GM21360 (cell line): ENCODE data around the gene MDM2.
"Not testable (repeated sequence)": the region's sequence is repeated elsewhere in the genome, so short reads cannot be mapped to it uniquely, and the experiment has no call there.

ENCODE experiments used
- ATAC-seq: cut with Tn5 transposase; IDR thresholded peaks from one replicate; pipeline ENCODE4 v1.9.1; 2021; ENCODE audit warnings: mild to moderate bottlenecking, moderate library complexity; ENCODE audit not compliant: unreplicated experiment

MDM2 gene

DNA sequence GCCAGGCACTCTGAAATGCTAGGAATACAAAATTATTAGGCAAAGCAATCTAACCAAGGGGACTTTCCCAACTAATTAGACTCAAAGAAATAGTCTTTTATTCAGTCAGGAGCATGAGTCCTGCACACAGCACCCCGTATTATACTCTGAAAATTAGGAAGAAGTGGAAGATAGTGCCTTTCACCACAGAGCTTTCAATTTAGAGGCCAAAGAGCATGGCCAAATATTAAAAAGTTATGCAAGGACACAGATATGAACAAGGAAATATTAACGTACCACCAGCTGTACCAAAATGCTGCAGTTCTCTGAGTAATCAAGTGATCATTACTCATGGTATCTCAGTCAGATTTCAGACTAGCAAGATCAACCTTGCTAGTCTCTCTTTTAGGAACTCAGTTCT is 22.6 kb upstream of the MDM2 start:
- ATAC-seq = no peak

DNA sequence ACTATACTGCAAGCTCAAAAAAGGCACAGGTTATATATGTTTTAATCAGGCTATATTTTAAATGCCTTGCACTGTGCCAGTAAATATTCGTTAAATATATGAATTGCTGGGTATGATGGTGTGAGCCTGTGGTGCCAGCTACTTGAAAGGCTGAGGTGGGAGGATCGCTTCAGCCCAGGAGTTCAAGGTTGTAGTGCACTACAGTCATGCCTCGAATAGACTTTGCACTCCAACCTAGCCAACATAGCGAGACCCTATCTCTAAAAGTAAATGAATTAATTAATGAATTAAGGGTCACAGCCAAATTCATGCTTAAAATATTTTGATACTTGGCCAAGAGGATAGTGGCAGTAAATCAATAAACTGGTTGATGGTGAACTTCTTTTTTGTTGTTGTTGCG is 22.2 kb upstream of the MDM2 start:
- no peak for ATAC-seq

DNA sequence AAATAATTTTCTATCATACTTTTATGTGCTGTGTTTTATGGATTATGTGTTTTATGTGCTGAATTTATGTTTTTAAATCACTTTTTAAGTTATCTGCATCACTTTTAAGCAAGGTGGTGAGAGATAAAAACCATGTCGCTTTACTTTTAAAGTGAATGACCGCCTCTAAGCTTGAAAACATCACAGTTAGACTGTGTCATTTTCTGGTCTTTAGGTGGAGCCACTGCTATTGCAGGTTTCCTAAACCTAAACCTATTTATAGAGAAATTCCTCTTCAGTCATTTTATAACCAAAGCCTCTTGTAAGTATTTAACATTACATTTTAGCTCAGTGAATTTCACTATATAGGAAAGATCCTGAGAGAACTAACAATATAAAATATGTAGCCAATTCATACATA is 21.0 kb upstream of the MDM2 start:
- ATAC-seq = no peak

DNA sequence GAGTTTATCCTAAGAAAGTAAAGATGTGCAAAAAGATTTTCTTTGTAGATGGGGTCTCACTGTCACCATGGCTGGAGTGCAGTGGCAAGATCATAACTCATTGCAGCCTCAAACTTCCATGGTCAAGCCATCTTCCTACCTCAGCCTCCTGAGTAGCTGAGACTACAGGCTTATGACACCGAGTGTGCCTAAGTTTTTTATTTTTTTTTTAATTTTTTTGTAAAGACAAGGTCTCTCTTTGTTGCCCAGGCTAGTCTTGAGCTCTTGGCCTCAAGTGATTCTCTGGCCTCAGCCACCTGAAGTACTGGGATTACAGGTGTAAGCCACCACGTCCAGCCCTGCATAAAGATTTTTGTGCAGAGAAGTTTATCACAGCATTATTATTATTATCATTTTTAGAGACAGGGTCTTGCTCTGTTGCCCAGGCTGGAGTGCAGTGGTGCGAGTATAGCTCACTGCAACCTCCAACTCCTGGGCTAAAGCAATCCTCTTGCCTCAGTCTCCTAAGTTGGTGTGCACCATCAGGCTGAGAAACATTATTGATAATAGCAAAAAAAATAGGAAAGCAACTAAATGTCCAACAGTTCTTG is 19.3 kb upstream of the MDM2 start:
- no peak for ATAC-seq

DNA sequence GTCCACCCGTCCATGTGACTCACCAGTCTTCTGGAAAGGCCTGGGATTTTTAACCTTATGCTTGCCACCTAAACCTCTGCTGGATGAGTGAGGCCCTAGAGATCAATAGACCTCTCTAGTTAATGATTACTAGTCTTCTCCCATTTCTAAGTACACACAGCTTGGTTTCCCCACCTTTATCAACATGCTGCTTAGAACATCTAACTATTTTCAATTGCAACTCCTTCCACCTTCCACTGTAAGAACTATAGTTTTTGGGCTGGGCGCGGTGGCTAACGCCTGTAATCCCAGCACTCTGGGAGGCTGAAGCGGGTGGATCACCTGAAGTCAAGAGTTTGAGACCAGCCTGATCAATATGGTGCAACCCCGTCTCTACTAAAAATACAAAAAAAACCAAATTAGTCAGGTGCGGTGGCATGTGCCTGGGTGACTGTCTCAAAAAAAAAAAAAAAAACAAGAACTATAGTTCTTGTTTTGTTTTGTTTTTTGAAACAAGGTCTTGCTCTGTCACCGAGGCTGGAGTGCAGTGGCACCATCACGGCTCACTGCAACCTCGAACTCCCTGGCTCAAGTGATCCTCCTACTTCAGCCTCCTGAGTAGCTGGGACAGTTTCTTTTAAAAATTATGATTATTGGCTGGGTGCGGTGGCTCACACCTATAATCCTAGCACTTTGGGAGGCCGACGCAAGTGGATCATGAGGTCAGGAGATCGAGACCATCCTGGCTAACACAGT is 18.7 kb upstream of the MDM2 start:
- no peak for ATAC-seq

DNA sequence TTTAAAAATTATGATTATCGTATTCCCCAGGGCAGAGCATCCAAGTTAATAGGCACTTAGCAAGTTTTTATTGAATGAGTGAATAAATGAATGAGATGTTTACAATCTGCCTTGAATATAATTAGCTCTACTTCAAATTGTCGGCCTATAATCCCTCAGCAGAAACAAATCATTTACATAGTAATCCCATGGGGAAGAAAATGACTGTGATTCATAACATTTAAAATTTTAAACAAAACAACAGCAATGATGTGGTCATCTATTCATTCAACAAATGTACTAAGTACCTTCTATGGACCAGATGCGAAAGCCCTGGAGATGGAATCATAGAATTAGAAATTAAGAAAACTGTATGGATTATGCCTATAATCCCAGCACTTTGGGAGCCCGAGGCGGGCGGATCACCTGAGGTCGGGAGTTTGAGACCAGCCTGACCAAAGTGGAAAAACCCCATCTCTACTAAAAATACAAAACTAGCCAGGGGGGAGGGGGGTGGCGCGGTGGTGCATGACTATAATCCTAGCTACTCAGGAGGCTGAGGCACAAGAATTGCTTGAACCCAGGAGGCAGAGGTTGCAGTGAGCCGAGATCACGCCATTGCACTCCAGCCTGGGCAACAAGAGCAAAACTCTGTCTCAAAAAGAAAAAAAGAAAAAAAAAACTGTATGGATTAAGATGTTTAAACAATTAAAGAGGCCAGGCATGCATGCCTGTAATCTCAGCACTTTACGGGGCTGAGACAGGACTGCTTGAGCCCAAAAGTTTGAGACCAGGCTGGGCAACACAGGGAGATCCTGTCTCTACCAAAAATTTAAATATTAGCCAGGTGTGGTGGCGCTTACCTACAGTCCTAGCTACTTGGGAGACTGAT is 17.7 kb upstream of the MDM2 start:
- no peak for ATAC-seq

DNA sequence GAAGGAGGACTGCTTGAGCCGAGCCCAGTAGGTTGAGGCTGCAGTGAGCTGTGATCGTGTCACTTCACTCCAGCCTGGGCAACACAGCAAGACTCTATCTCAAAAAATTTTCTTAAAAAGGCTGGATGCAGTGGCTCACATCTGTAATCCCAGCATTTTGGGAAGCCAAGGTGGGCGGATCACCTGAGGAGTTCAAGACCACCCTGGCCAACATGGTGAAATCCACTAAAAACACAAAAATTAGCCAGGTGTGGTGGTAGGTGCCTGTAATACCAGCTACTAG is 17.1 kb upstream of the MDM2 start:
- no peak for ATAC-seq

DNA sequence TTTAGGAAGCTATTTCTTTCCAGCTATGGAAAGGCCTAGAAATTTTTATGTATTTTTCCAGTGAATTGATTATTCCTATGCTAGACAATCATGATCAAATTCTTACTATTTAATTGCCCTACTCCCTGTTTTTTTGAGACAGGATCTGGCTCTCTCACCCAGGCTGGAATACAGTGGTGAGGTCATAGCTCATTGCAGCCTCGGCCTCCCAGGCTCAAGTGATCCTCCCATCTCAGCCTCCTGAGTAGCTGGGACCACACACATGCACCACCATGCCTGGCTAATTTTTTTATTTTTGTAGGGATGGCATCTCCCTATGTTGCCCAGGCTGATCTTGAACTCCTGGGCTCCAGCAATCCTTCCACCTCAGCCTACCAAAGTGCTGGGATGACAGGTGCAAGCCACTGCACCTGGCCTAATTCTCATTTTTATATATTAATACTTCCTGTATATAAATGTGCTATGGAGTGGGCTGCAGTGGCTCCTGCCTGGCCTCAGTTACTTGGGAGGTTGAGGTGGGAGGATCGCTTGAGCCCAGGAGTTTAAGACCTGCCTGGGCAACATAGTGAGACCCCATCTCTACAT is 16.0 kb upstream of the MDM2 start:
- no peak for ATAC-seq

DNA sequence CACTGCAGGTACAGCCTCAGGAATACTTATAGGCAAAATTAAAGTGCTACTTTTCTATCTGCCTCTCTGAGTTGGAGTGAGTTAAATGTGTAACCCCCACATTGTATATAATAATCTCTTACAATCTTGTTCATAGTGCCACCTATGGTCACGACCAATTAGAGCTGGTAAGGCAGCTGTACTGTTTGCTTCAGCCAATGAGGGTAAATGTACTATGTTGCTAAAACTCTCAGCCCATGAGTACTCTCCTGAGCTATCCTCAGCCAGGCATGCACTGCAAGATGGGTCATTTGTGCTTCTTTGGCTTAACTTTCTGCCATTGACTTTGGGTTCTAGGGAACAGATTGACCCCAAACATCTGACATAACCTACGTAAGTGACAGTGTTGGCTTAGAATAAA is 15.0 kb upstream of the MDM2 start:
- peak; percentile 93 for ATAC-seq

DNA sequence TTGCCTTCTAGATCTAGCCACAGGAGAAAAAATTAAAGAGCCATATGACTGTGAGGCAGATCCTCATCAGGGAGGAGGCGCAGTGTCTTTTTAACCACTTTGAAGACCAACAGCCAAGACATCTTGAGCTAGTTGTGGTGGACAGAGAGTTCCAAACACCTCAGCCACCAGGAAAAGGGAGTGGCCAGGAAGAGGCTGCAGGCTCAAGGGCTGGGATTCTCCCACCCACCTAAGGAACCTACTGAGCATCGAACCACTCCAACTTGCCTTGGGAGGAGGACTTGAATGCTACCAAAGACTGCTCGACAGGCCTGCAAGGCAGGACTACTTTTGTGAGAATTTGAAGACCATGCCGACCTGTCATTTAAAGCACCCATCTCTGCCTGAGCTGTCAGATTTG is 14.5 kb upstream of the MDM2 start:
- no peak for ATAC-seq

DNA sequence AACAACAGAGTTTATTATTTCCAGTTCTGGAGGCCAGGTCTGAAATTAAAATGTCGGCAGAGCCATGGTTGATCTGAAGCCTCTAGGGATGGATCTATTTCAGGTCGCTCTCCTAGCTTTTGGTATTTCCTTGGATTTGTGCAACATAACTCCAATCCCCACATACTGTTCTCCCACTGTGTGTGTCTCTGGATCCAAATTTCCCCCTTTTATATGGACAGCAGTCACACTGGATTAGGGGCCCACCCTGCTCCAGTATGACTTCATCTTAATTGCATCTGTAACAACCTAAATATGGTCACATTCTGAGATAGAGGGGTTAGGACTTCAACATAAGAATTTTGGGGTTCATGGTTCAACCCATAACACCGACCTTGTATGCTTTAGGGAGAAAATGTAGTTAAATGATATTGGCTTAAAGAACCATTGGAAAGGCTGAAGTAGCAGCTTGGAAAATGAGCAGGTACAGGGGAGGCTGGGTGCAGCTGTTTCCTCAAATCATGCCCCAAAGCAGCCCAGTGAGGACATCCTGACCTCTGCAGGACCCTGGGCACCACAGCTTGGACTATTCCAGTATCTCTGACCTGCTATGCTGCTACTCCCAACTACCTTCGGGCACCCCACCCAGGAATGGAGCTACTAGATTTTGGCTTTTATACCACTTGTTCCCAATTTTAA is 13.9 kb upstream of the MDM2 start:
- ATAC-seq = no peak

DNA sequence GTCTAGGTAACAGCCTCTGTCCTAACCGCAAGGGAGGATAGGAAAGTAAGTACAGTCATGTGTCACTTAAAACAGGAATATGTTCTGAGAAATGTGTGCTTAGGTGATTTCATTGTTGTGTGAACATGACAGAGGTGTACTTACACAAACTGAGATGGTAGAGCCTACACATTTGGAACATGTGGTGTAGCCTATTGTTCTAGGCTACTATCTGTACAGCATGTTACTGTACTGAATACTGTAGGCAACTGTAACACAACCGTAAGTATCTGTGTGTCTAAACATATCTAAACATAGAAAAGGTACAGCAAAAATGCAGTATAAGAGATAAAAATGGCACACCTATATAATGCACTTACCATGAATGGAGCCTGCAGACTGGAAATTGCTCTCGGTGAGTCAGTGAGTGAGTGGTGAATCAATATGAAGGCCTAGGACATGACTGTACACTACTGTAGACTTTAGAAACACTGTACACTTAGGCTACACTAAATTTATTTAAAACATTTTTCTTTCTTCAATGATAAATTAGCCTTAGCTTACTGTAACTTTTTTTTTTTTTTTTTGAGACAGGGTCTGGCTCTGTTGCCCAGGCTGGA is 13.2 kb upstream of the MDM2 start:
- ATAC-seq = no peak

DNA sequence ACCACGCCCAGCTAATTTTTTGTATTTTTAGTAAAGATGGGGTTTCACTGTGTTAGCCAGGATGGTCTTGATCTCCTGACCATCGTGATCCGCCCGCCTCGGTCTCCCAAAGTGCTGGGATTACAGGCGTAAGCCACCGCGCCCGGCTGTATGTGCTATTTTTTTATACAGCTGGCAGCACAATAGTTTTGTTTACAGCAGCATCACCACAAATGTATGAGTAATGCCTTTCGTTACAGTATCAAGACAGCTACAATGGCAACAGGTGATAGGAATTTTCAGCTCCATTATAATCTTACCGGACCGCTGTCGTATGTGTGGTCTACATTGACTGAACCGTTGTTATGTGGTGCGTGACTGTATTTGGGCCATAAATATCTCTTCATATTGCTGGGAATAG is 11.6 kb upstream of the MDM2 start:
- no peak for ATAC-seq

DNA sequence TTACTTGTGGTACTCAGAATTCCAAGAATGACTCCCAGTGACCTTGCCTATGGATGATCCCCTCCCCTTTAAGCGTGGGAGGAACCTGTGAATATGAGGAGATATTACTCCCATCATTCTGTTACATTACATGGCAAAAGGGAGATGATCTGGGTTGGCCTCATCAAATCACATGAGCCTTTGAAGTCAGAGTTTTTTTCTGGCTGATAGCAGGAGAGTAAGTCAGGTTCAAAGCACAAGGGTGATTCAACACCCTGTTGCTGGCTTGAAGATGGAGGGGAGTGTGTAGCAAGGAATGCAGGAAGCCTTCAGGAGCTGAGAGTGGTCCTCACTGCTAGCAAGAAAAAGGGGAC is 9.1 kb upstream of the MDM2 start:
- no peak for ATAC-seq

DNA sequence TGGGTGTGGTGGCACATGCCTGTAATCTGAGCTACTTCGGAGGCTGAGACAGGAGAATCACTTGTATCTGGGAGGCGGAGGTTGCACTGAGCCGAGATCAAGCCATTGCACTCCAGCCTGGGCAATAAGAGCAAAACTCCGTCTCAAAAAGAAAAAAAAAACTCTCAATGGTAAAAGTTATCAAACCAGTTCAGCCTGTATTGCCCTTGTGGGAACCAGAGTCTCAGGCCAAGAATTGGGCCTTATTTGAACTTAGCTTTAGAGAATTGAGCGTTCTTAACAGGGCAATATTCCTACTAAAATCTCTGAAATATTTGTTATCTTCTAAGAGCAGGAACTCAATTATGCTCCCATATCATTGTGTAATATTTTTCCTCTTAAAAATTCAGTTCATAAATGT is 7.7 kb upstream of the MDM2 start:
- no peak for ATAC-seq

DNA sequence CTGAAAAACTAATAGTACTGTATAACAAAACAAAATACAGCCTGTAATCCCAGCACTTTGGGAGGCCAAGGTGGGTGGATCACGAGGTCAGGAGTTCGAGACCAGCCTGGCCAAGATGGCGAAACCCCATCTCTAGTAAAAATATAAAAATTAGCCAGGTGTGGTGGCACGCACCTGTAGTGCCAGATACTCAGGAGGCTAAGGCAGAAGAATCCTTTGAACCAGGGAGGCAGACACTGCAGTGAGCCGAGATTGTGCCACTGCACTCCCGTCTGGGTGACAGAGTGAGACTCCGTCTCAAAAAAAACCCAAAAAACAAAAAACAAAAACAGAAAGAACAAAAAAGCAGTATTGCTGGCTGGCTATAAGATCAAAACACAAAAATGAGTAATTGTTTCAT is 6.9 kb upstream of the MDM2 start:
- ATAC-seq = not testable (repeated sequence)

DNA sequence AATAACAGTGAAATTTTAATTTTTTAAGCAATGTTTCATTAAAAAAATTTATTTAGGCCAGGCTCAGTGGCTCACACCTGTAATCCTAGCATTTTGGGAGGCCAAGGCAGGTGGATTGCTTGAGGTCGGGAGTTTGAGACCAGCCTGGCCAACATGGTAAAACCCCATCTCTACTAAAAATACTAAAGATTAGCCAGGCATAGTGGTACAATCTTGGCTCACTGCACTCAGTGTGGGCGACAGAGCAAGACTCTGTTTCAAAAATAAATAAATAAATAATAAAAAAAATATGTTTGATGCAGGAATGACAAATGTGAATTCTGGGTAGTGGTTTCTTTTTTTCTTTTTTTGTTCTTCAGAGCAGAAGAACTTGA is 5.6 kb upstream of the MDM2 start:
- ATAC-seq = not testable (repeated sequence)

DNA sequence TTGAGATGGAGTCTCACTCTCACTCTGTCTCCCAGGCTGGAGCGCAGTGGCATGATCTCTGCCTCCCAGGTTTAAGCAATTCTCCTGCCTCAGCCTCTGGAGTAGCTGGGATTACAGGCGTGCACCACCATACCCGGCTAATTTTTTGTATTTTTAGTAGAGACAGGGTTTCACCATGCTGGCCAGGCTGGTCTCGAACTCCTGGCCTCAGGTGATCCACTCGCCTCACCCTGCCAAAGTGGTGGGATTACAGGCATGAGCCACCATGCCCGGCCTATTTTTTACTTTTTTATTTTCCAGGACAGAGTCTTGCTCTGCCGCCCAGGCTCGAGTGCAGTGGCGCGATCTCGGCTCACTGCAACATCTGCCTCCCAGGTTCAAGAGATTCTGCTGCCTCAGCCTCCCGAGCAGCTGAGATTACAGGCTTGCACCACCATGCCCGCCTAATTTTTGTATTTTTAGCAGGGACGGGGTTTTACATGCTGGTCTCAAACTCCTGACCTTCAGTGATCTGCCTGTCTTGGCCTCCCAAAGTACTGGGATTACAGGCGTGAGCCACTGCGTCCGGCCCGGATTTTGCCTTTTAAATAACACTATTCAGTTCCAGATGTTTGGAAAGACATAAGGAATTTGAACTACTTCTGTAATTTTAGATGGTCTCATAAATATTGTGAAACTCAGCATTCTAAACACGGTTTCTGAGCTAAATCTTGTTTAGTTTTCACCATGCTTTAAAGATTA is 4.9 kb upstream of the MDM2 start:
- not testable (repeated sequence) for ATAC-seq

DNA sequence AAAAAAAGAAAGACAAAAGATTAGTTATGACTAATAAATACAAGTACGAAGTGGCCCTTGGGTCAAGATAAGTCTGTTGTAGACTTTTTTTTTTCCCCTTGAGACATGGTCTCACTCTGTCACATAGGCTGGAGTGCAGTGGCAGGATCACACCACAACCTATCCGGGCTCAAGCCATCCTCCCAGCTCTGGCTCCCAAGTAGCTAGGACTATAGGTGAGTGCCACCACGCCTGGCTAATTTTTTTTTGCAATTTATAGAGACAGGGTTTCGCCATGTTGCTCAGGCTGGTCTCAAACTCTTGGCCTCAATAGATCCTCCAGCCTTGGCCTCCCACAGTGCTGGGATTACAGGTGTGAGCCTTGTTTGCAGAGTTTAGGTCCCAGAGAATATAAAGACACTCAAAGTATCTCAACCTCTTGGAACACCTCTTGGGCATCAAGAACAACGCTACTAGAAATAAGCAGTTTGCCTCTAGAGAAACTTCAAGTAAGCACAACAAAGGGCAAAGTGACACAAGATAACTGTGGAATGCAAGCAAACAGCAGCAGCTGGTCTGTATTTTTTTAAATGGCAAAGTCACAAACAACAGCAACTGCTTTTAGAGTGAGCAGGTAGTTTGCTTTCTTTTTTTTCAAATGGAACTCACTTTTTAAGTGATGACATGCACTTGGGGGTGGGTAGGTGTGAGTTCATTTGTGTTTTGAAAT is 3.9 kb upstream of the MDM2 start:
- ATAC-seq = no peak
